K562 (cell line): Measurements from ENCODE around the gene NCAM2. TPM values are rescaled to one million over a fixed set of nuclear protein-coding genes. Genes with fewer than 3 reads are reported as not detected.

Source experiments
- ATAC-seq: fragments of 200-7000 bp; cut with Tn5 transposase; 3 replicates; pipeline ENCODE4 v1.9.1; 2020; ENCODE audit warnings: moderate library complexity
- BruUV-seq: library from RNA; stranded (reverse); fragments of 400-500 nt; replicated peaks from 2 replicates; lab custom pipeline; 2021; lab: Mats Ljungman, UMichigan
- CTCF ChIA-PET: fragments of 300-600 bp; formaldehyde crosslinking; extraction: SDS; loops from one replicate; lab custom pipeline; 2021; ENCODE audit warnings: low intra/inter-chr PET ratio; lab: Yijun Ruan, JAX
- POLR2A ChIA-PET: fragments of 300-600, 350-650 bp; sonication (Branson Sonifier 250); formaldehyde crosslinking; extraction: SDS; loops from one replicate; lab custom pipeline; 2021; ENCODE audit warnings: antibody characterized with exemption, inconsistent platforms; lab: Yijun Ruan, JAX
- DNase-seq, 4 experiments: peaks; one replicate each; pipeline versions ENCODE4 v3.0.0 to v3.0.0-alpha.2; 2011 to 2018; ENCODE audit warnings: low spot score in 3 of 4, mixed read lengths in 3 of 4; ENCODE audit errors: extremely low read depth in 1 of 4
- FAIRE-seq: peaks from 2 replicates; lab custom pipeline; 2011; peaks lifted over from hg19 to GRCh38; lab: Jason Lieb, UNC
- H2AFZ ChIP-seq: 2 replicates; pipeline ENCODE4 v1.6.0; 2011; ENCODE audit warnings: low read depth, low read length, control low read depth, inconsistent platforms
- H3K27ac ChIP-seq: fragments of 200-600 bp; 3 replicates; pipeline ENCODE4 v1.8.0; 2011; ENCODE audit warnings: low read depth, mild to moderate bottlenecking, control low read depth, inconsistent platforms, low read length, moderate library complexity, mixed read lengths; ENCODE audit errors: extremely low read depth
- H3K27me3 ChIP-seq, 2 experiments: fragments of 300-600 bp in 1 of 2; 2 replicates in 1 of 2; 3 replicates in 1 of 2; pipeline versions ENCODE4 v1.6.0 to v1.8.0; 2011; ENCODE audit warnings: inconsistent platforms in 2 of 2, low read length in 2 of 2, mild to moderate bottlenecking in 1 of 2, mixed read lengths in 1 of 2, moderate library complexity in 1 of 2; ENCODE audit not compliant: control insufficient read depth in 2 of 2, insufficient read depth in 2 of 2
- H3K36me3 ChIP-seq: fragments of 300-600 bp; 3 replicates; pipeline ENCODE4 v1.8.0; 2011; ENCODE audit warnings: mild to moderate bottlenecking, low read length, inconsistent platforms; ENCODE audit not compliant: control insufficient read depth, insufficient read depth
- H3K4me1 ChIP-seq, 2 experiments: fragments of 200-600 bp in 1 of 2; replicated peaks in 1 of 2; 2 replicates in 1 of 2; 3 replicates in 1 of 2; pipeline versions ENCODE4 v1.5.1 to v1.8.0; 2011; ENCODE audit warnings: inconsistent platforms in 2 of 2, low read length in 2 of 2, mild to moderate bottlenecking in 1 of 2, mixed read lengths in 1 of 2, moderate library complexity in 1 of 2; ENCODE audit not compliant: control insufficient read depth in 2 of 2, insufficient read depth in 2 of 2
- H3K4me2 ChIP-seq: 2 replicates; pipeline ENCODE4 v1.6.1; 2011; ENCODE audit warnings: low read length, control low read depth, inconsistent platforms, mixed read lengths; ENCODE audit not compliant: insufficient read depth
- H3K4me3 ChIP-seq: fragments of 200-600 bp; sonication (generic), shearing (Covaris generic); 2 replicates; pipeline ENCODE4 v1.5.1; 2016; ENCODE audit warnings: control low read depth, inconsistent platforms
- H3K79me2 ChIP-seq: fragments of 200-600 bp; 3 replicates; pipeline ENCODE4 v1.8.0; 2011; ENCODE audit warnings: low read length, inconsistent platforms; ENCODE audit not compliant: control insufficient read depth, insufficient read depth
- H3K9ac ChIP-seq, 2 experiments: 2 replicates each; pipeline versions ENCODE4 v1.6.0 to v1.6.1; 2011; ENCODE audit warnings: low read depth in 2 of 2, low read length in 2 of 2, control low read depth in 1 of 2, inconsistent platforms in 1 of 2, mild to moderate bottlenecking in 1 of 2, mixed read lengths in 1 of 2; ENCODE audit not compliant: insufficient read depth in 1 of 2
- H3K9me1 ChIP-seq: one replicate; pipeline ENCODE4 v1.6.0; 2011; ENCODE audit warnings: inconsistent platforms, mild to moderate bottlenecking, low read length, moderate library complexity; ENCODE audit not compliant: control insufficient read depth, insufficient read depth
- H3K9me3 ChIP-seq: replicated peaks from 2 replicates; pipeline ENCODE4 v1.5.1; 2011; ENCODE audit warnings: low read depth, low read length, inconsistent platforms; ENCODE audit not compliant: control insufficient read depth, insufficient read depth
- H4K20me1 ChIP-seq: replicated peaks from 2 replicates; pipeline ENCODE4 v1.6.1; 2011; ENCODE audit warnings: low read length, inconsistent platforms, mixed read lengths; ENCODE audit not compliant: control insufficient read depth, insufficient read depth
- ARID2 ChIP-seq: fragments of 450-650 bp; IDR thresholded peaks from 2 replicates; pipeline ENCODE4 v1.6.1; 2017; ENCODE audit warnings: antibody characterized with exemption, mild to moderate bottlenecking
- ATF7 ChIP-seq: fragments of 450-650 bp; IDR thresholded peaks from 2 replicates; pipeline ENCODE4 v1.7.1; 2014; ENCODE audit warnings: mild to moderate bottlenecking, moderate library complexity
- NUFIP1 ChIP-seq: fragments of 450-650 bp; IDR thresholded peaks from 2 replicates; pipeline ENCODE4 v1.6.1; 2018; ENCODE audit not compliant: partially characterized antibody
- POLR2A ChIP-seq: fragments of 450-650 bp; conservative IDR thresholded peaks from 2 replicates; pipeline ENCODE4 v1.6.1; 2016
- PPARD ChIP-seq: fragments of 250-450 bp; sonication (Bioruptor Pico); IDR thresholded peaks from 2 replicates; pipeline ENCODE4 v1.8.0; 2022; ENCODE audit warnings: inconsistent platforms, mild to moderate bottlenecking, moderate library complexity
- RAD21 ChIP-seq, 2 experiments: fragments of 250-450 bp in 1 of 2; fragments of 450-650 bp in 1 of 2; sonication (Bioruptor Pico) in 1 of 2; formaldehyde crosslinking in 1 of 2; IDR thresholded peaks in 1 of 2; conservative IDR thresholded peaks in 1 of 2; 2 replicates each; pipeline versions ENCODE4 v1.4.0 to v1.8.0; 2020 to 2022; ENCODE audit warnings: mild to moderate bottlenecking in 2 of 2, moderate library complexity in 1 of 2
- RUNX1 ChIP-seq: sonication (generic); IDR thresholded peaks from 2 replicates; pipeline ENCODE4 v1.6.1; 2016; ENCODE audit warnings: antibody characterized with exemption, low read depth
- SMARCA4 ChIP-seq: fragments of 450-650 bp; IDR thresholded peaks from 2 replicates; pipeline ENCODE4 v1.6.1; 2016
- SNIP1 ChIP-seq: fragments of 450-650 bp; IDR thresholded peaks from 2 replicates; pipeline ENCODE4 v1.7.1; 2017; ENCODE audit warnings: low read depth, mild to moderate bottlenecking
- XRCC4 ChIP-seq: IDR thresholded peaks from one replicate; pipeline ENCODE4 v1.6.1; 2011; ENCODE audit not compliant: insufficient read depth, insufficient read length; ENCODE audit errors: extremely low read depth
- ZBTB8A ChIP-seq: fragments of 450-650 bp; IDR thresholded peaks from 2 replicates; pipeline ENCODE4 v1.6.1; 2018; ENCODE audit warnings: mild to moderate bottlenecking, moderate library complexity; ENCODE audit not compliant: partially characterized antibody
- ZNF274 ChIP-seq: IDR thresholded peaks from 2 replicates; pipeline ENCODE4 v1.6.1; 2011; ENCODE audit warnings: low read depth, mild to moderate bottlenecking, low read length, moderate library complexity, borderline replicate concordance
- WGBS: fragments of 100-300 bp; shearing (Covaris generic); methylation state at CpG from one replicate; pipeline ENCODE4 v1.1.6; 2016; ENCODE audit warnings: low coverage, mixed read lengths; ENCODE audit not compliant: insufficient coverage; ENCODE audit errors: missing lambda C conversion rate; 5-methylcytosine and 5-hydroxymethylcytosine counted together
- in situ Hi-C: fragments of 300-500 bp; cut with MboI; formaldehyde crosslinking; loops from 4 replicates; pipeline ENCODE4 v1.15.0; 2018; ENCODE audit warnings: inconsistent platforms, mixed read lengths
- intact Hi-C: fragments of 100-400 bp; cut with micrococcal nuclease; formaldehyde crosslinking; loops from 2 replicates; pipeline ENCODE4 v1.14.2; 2022
- polyA plus RNA-seq, 8 experiments: library from polyadenylated mRNA; depleted of rRNA in 4 of 8; stranded (reverse) in 5 of 8; unstranded in 3 of 8; fragments of >200 nt; fragmentation: Nextera tagmentation in 2 of 8; fragmentation: Illumina TruSeq in 1 of 8; extraction: Ambion mirVana in 2 of 8; extraction: Trizol in 1 of 8; gene quantifications; 2 replicates each; pipeline versions ENCODE4 v1.2.1 to v1.2.3, GENCODE V29; 2011 to 2014; ENCODE audit warnings: inconsistent platforms in 1 of 8, missing spikeins in 1 of 8
- total RNA-seq, 7 experiments: library from RNA; depleted of rRNA in 6 of 7; stranded (reverse); fragments of >200 nt in 6 of 7; fragmentation: Illumina TruSeq in 2 of 7; extraction: Trizol in 2 of 7; gene quantifications; 2 replicates each; pipeline versions ENCODE4 v1.2.1 to v1.2.3, GENCODE V29; 2011 to 2021; ENCODE audit warnings: low replicate concordance in 1 of 7
- TF ChIP-seq, protein P1 (sequence below): fragments of 250-450 bp; sonication (Bioruptor Pico); IDR thresholded peaks from 2 replicates; pipeline ENCODE4 v1.4.0; 2020; ENCODE audit warnings: mild to moderate bottlenecking, moderate library complexity, borderline replicate concordance

Gene NCAM2
- total and polyA plus RNA-seq, 9 of the 15 experiments (the other 6 are each of a cell fraction or from before 2014, with no cell fraction given) = 14.0 to 58.2 (median 27.8) TPM

DNA sequence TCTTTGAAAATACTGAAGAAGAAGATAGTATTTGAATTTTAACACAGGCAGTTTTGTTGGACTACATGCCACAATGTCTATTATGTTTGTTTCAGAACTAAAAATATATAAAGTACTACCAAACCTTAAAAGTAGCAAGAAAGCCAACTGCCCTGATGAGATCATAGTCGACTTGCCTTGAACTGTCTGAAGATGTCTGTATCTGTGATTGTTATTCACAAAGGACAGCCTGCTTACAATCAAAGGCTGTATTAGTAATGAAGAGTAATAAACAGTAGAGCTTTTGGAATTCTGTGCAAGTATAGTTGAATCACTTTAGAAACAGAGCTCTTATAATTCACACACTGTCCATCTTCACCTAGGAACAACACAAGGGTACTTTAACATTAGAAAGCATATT is 228.3 kb downstream of the NCAM2 start:
- Histone ChIP-seq H3K79me2 (peaks cover 15% of the 10 kb centered on the region; the same call in 1 of the 3 replicates), H3K9ac (no peak overlapping the region), H3K4me1 (no peaks in the 10 kb centered on the region), H4K20me1 (no peaks in the 10 kb centered on the region), H3K27me3 (no peaks in the 10 kb centered on the region), H3K9me3 (peaks cover 4% of the 10 kb centered on the region; the same call in 1 of the 2 replicates), H2AFZ (no peak overlapping the region), H3K4me3 (no peak overlapping the region), H3K9me1 (no peaks in the 10 kb centered on the region), H3K36me3 (no peaks in the 10 kb centered on the region), H3K27ac (no peak overlapping the region), H3K4me2 (no peak overlapping the region)
- 69% methylated on average over 1 of the region's 1 CpG for whole genome bisulfite sequencing
- no peak for TF ChIP-seq ZBTB8A
- no peak for TF ChIP-seq ATF7
- no peak for TF ChIP-seq RAD21 (CRISPR knock-in tag; conservative IDR thresholded peaks at IDR 0.05 in 1 of 2, IDR thresholded peaks at IDR 0.05 in 1 of 2)
- no peak for TF ChIP-seq POLR2A
- TF ChIP-seq ZNF274 = no peak
- TF ChIP-seq NUFIP1 = no peak
- no peak for TF ChIP-seq PPARD (CRISPR knock-in tag)
- TF ChIP-seq SNIP1 = no peak
- TF ChIP-seq RUNX1 = no peak
- no peak for TF ChIP-seq SMARCA4
- no peak for TF ChIP-seq XRCC4
- TF ChIP-seq, protein P1, sequence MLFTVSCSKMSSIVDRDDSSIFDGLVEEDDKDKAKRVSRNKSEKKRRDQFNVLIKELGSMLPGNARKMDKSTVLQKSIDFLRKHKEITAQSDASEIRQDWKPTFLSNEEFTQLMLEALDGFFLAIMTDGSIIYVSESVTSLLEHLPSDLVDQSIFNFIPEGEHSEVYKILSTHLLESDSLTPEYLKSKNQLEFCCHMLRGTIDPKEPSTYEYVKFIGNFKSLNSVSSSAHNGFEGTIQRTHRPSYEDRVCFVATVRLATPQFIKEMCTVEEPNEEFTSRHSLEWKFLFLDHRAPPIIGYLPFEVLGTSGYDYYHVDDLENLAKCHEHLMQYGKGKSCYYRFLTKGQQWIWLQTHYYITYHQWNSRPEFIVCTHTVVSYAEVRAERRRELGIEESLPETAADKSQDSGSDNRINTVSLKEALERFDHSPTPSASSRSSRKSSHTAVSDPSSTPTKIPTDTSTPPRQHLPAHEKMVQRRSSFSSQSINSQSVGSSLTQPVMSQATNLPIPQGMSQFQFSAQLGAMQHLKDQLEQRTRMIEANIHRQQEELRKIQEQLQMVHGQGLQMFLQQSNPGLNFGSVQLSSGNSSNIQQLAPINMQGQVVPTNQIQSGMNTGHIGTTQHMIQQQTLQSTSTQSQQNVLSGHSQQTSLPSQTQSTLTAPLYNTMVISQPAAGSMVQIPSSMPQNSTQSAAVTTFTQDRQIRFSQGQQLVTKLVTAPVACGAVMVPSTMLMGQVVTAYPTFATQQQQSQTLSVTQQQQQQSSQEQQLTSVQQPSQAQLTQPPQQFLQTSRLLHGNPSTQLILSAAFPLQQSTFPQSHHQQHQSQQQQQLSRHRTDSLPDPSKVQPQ (CRISPR knock-in tag) = no peak
- no peak for TF ChIP-seq ARID2
- intact Hi-C loops (no loop called here), in situ Hi-C loops (no loop called here)
- no TSS peak for BruUV-seq
- FAIRE-seq (no peak), DNase-seq (no peak), ATAC-seq (no peak)
- ChIA-PET POLR2A (interaction anchor here (0.8 kb wide), 1 partner anchor 9 kb away, joined by 3 read pairs; no protein-coding TSS in a partner anchor), CTCF (no interaction called here)
